ENCODE measurements around the gene EXTL1.

The EXTL1 gene

DNA sequence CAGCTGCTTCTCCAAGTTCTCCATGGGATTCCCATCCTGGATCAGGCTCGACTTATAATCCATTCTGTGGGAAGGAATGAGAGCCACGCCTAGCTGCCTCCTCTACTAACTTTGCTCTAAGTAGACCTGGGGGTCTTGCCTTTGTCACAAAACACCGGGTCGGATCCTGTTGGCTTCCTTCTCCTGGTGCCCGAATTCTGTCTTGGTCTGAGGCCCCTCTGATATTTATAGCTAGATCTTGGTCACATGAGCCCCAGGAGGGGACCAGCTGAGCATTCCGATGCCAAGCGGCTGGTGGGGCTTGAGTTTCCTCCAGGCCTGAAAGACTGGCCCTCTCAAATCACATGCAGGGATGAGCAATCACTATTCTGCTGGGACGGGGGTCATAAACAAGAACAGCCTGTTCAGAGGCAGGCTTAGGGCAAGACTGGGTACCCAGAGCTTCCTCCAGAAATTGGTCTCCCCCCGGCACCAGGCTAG lies 45.9 kb downstream of the EXTL1 start, which contains the start of gene TRIM63:
TRIM63 (minus strand) TSS at position 199 of the 480 bp plus-strand sequence; CDS start at position 63, 136 bp downstream.
- DNase-seq (ENCODE audit: low read depth, low spot score), result no peak

DNA sequence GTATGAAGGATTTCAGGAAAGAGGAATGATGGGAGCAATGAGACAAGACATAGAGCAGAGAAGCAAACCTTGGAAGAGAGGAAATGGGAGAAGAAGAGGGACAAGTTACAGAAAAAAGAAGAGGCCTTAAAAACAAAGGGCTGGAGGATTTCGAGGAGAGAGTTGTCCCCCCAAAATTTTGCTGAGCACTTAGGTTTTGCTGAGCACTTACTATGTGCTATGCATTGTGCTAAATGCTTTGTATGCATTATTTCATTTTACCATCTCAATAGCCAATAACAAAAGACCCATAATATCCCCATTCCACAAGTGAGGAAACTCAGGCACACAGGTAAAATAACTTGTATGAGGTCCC lies 48.3 kb downstream of the EXTL1 start:
- no peak for DNase-seq (ENCODE audit: low read depth, low spot score)

GRCh38 chr1:26070296-26070962 lies 48.9 kb downstream of the EXTL1 start:
- DNase-seq (ENCODE audit: low read depth, low spot score), result no peak

DNA sequence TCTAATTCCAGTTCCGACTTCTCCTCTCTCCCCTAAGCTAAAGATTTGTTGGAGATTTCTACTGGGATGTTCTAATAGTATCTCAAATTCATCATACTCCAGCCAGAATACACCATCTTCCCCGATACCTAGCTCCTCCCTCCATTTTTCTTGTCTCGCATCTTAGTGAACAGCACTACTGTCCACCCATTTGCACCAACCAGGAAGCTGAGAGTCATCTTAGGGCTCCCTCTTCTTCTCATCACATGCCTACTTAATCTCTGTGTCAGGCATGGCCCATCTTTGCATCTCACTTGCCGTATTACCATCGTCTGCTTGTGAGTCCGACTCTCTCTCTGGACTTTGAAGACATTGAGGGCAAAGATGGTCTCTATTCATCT lies 49.4 kb downstream of the EXTL1 start:
- no peak for DNase-seq (ENCODE audit: low read depth, low spot score)

DNA sequence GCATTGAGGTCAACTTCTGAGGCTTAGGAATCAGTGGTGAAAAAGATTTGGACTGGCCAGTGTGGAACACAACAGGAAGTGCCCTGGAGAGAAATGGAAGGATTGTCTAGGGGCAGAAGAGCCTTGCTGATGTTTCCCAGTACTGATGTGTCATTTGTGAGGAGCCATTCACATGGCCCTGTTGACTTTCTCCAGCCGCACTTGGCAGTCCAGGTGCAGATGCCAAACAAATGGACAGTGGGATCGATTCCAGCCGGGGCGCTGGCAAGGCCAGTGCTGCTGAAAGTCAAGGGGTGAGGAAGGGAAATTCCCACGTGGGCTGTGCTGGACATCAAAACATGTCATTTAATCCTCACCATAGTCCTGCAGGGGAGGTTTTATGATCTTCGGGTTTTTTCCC lies 50.7 kb downstream of the EXTL1 start:
- no peak for DNase-seq (ENCODE audit: low read depth, low spot score)

DNA sequence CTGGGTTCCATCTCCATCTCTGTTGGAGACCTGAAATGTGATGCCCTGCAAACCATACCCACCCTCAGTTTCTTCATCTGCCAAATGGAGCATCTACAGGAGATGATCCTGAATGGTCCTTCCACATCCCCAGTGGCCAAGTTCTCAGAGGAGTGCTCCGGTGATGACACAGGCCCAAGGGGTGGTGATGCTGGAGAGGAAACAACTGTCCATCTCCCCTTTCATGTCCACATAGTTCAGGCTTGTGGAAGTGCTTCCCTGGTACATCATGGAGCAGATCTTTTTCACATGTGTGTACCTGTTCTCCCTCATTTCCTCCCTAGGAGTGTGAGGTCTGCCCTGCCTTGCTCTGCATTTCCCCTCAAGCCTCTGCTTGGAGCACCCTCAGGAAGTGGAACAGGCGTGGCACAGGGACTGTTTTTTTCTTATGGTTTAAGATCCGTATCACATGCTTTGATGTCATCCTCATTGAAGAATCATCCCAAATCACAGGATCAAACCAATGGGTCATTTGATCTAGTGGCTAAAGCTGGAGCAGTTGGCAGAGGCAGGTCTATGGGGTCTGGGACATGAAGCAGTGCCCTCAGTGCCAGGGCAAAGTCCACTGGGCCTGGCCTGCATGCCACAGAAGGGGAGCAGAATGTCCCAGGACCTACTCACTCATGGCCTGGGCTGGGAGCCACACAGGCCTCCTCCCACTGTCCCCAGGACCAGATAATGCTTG lies 54.0 kb downstream of the EXTL1 start:
- no peak for DNase-seq (ENCODE audit: low read depth, low spot score)

GRCh38 chr1:26077524-26077923 lies 55.9 kb downstream of the EXTL1 start:
- no peak for DNase-seq (ENCODE audit: low read depth, low spot score)

GRCh38 chr1:26078286-26079177 lies 57.0 kb downstream of the EXTL1 start:
- no peak for DNase-seq (ENCODE audit: low read depth, low spot score)

DNA sequence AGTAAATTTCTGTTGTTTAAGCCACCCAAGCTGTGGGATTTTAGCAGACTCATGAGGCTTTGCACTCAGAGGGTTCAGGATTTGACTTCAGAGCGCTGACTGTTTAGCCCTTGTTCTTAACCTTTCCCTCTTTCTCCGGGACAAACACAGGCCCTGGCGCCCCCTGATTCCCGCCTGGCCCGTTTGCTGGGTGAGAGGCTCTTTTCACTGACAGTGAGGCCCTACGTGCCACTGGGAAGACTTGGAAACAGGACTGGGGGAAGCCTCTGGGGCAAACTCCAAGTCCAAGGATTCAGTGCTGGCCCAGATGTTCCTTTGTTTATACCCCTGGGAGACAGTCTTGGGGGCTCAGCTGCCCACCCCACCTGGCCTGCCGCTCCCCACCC lies 57.6 kb downstream of the EXTL1 start:
- DNase-seq (ENCODE audit: low read depth, low spot score), result no peak

- DNase-seq (ENCODE audit: low read depth, low spot score), result no peak
Observed at GRCh38 chr1:26079960-26080814, 58.6 kb downstream of the EXTL1 start.

- no peak for DNase-seq (ENCODE audit: low read depth, low spot score)
Observed at GRCh38 chr1:26081267-26082019, 59.9 kb downstream of the EXTL1 start.

DNA sequence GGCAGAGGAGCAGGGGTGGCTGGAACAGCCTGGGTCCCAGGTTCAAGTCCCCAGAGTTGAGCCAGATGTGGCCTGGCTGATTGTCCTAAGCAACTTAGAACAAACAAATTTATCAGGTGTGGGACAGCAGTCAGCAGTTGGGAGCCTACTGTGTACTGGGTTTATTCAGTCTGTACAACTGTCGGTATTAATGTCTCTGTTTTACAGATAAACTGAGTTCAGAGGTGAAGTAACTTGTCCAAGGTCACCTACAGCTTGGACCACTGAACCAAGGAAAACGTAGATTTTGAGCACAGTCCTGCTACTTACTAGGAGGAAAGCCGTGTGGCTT lies 60.4 kb downstream of the EXTL1 start:
- no peak for DNase-seq (ENCODE audit: low read depth, low spot score)

DNA sequence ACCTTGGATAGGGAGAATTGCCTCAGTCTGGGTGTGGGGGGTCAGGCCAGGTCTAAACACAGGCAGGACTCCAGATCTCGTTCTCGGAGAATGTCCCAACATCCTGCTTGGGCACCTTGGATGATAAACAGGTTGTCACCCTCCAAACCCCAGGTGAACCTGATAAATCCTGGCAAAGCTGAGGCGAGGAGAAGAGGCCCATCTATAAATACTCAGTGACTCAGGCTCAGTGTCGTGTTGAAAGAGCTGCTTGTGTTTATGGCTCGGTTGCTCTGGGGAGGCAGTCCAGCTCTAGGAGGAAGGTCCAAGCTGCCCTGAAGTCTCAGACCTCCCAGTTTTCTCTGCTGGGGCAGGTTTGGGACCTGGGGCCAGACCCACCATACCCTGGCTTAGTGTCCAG lies 61.6 kb downstream of the EXTL1 start:
- no peak for DNase-seq (ENCODE audit: low read depth, low spot score)

GRCh38 chr1:26084091-26084561 lies 62.6 kb downstream of the EXTL1 start:
- no peak for DNase-seq (ENCODE audit: low read depth, low spot score)

DNA sequence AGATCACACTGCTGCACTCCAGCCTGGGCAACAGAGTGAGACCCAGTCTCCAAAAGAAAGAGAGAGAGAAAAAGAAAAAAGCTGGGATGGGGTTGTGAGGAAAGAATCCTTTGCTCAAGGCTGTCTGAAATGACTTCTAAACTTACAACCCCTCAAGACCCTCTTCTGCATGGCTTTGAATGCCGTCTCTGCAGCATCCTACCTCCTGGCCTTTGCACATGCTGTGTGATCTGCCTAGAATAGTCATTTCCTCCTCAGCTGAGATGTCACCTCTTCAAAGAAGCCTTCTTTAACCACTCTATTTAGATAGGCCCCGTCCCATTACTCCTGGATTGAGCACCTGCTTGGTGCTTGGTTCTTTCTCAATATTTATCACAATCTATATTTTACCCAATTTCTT lies 63.3 kb downstream of the EXTL1 start:
- no peak for DNase-seq (ENCODE audit: low read depth, low spot score)
